ENCODE results near the gene ARL3.
"Not testable (repeated sequence)": the region's sequence is repeated elsewhere in the genome, so short reads cannot be mapped to it uniquely, and the experiment has no call there.

Gene ARL3

DNA sequence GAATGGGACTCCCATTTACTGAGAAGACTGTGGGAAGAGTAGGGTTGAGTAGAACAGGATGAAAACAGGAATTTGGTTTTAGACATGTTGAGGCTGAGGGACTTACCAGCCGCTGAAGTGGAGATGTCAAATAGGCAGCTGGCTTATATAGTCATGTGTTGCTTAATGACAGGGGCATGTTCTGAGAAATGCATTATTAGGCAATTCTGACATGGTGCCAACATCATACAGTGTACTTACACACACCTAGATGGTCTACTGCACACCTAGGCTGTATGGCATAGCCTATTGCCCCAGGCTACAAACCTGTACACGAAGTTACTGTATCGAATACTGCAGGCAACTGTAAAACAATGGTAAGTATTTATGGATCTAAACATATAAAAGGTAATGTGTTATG is 17.5 kb downstream of the ARL3 start:
- Histone ChIP-seq H3K27me3 (ENCODE audit: insufficient read depth, low read depth) (no peaks in the 10 kb centered on the region), H2AFZ (ENCODE audit: low read depth) (no peak overlapping the region), H4K20me1 (ENCODE audit: insufficient read depth) (no peaks in the 10 kb centered on the region), H3K27ac (no peak overlapping the region), H3K36me3 (ENCODE audit: insufficient read depth) (no peaks in the 10 kb centered on the region), H3K79me2 (ENCODE audit: insufficient read depth, low read depth) (no peaks in the 10 kb centered on the region), H3K4me1 (ENCODE audit: low read depth, poor library complexity, severe bottlenecking) (no peaks in the 10 kb centered on the region), H3K4me2 (no peak overlapping the region), H3K4me3 (IDR thresholded peaks at IDR 0.05; ENCODE audit: insufficient read depth, low read depth, low read length) (no peak overlapping the region), H3K9ac (no peak overlapping the region)
- TF ChIP-seq CTCF (conservative IDR thresholded peaks at IDR 0.05; ENCODE audit: low read depth, low read length) = no peak

GRCh38 chr10:102695401-102695800 is 18.8 kb downstream of the ARL3 start:
- not testable (repeated sequence) for H3K4me3 ChIP-seq (IDR thresholded peaks at IDR 0.05; ENCODE audit: insufficient read depth, low read depth, low read length); H3K4me1 ChIP-seq (ENCODE audit: low read depth, poor library complexity, severe bottlenecking); H2AFZ ChIP-seq (ENCODE audit: low read depth); H3K4me2 ChIP-seq; H3K36me3 ChIP-seq (ENCODE audit: insufficient read depth); H3K79me2 ChIP-seq (ENCODE audit: insufficient read depth, low read depth); H3K9ac ChIP-seq; H4K20me1 ChIP-seq (ENCODE audit: insufficient read depth); H3K27ac ChIP-seq; H3K27me3 ChIP-seq (ENCODE audit: insufficient read depth, low read depth)

DNA sequence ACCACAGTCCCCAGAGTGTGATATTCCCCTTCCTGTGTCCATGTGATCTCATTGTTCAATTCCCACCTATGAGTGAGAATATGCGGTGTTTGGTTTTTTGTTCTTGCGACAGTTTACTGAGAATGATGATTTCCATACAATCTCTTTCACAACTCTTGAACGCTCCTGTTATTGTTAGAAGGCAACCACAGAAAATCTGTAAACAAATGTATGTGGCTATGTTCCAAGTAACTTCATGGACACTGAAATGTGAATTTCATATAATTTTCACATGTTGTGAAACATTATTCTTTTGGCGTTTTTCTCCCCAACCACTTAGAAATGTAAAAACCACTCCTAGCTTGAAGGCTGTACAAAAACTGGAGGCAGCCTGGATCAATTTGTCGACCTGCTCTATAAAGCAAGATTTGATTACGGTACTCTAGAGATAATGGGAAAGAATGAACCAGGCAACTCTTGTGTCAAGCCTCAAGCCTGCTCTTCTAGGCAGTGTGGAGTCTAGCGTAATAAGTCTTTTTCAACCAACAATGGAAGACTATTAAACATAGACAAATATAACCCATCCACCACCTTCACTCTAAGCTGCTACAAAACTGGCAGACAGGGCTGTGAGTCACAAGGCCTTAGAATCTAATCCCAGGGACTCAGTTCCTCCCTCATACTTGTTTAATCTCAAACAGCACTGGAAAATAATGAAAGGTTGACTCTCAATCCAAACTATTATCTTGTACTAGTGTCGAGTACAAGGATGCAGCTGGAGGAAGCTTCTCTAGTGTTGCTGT is 22.7 kb downstream of the ARL3 start:
- Histone ChIP-seq H3K9ac (no peak overlapping the region), H2AFZ (ENCODE audit: low read depth) (no peak overlapping the region), H3K27ac (no peak overlapping the region), H3K4me3 (IDR thresholded peaks at IDR 0.05; ENCODE audit: insufficient read depth, low read depth, low read length) (no peak overlapping the region), H4K20me1 (ENCODE audit: insufficient read depth) (no peaks in the 10 kb centered on the region), H3K79me2 (ENCODE audit: insufficient read depth, low read depth) (no peaks in the 10 kb centered on the region), H3K27me3 (ENCODE audit: insufficient read depth, low read depth) (no peaks in the 10 kb centered on the region), H3K36me3 (ENCODE audit: insufficient read depth) (no peaks in the 10 kb centered on the region), H3K4me2 (no peak overlapping the region), H3K4me1 (ENCODE audit: low read depth, poor library complexity, severe bottlenecking) (no peaks in the 10 kb centered on the region)
- no peak for TF ChIP-seq CTCF (conservative IDR thresholded peaks at IDR 0.05; ENCODE audit: low read depth, low read length)

DNA sequence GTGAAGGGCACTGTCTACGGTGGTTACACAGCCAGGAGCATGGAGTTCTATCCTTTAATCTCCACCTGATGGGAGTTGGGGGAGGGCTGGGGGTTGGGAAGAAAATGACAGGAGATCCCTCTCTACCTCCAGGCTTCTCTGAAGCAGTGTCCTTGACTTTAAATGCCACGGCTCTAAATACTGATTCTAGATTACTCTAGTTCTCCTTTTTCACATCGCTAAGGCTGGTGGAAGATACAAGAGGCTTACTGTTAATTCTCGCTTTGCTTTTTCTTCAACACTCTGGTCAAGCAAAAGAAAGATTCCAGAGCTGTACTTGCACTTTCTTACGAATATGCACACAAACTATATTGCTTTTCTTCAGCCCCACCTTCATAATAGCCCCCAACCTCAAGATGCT is 30.5 kb downstream of the ARL3 start:
- no peaks in the 10 kb centered on the region for H3K36me3 ChIP-seq (ENCODE audit: insufficient read depth)
- no peak for TF ChIP-seq CTCF (conservative IDR thresholded peaks at IDR 0.05; ENCODE audit: low read depth, low read length)
- no peak overlapping the region for H3K4me3 ChIP-seq (IDR thresholded peaks at IDR 0.05; ENCODE audit: insufficient read depth, low read depth, low read length)

GRCh38 chr10:102682981-102683380 is 31.2 kb downstream of the ARL3 start:
- Histone ChIP-seq H3K4me2 (no peak overlapping the region), H3K27me3 (ENCODE audit: insufficient read depth, low read depth) (no peaks in the 10 kb centered on the region), H3K4me3 (IDR thresholded peaks at IDR 0.05; ENCODE audit: insufficient read depth, low read depth, low read length) (no peak overlapping the region), H3K27ac (no peak overlapping the region), H3K9ac (no peak overlapping the region), H3K79me2 (ENCODE audit: insufficient read depth, low read depth) (no peaks in the 10 kb centered on the region), H4K20me1 (ENCODE audit: insufficient read depth) (no peaks in the 10 kb centered on the region), H3K4me1 (ENCODE audit: low read depth, poor library complexity, severe bottlenecking) (peaks cover 48% of the 10 kb centered on the region), H3K36me3 (ENCODE audit: insufficient read depth) (no peaks in the 10 kb centered on the region), H2AFZ (ENCODE audit: low read depth) (no peak overlapping the region)
- no peak for TF ChIP-seq CTCF (conservative IDR thresholded peaks at IDR 0.05; ENCODE audit: low read depth, low read length)

More for the DNA sequence above, 30.5 kb downstream of the ARL3 start:
- Histone ChIP-seq H2AFZ (ENCODE audit: low read depth) (no peak overlapping the region), H3K4me1 (ENCODE audit: low read depth, poor library complexity, severe bottlenecking) (peaks cover 41% of the 10 kb centered on the region), H3K4me2 (no peak overlapping the region), H3K79me2 (ENCODE audit: insufficient read depth, low read depth) (no peaks in the 10 kb centered on the region), H4K20me1 (ENCODE audit: insufficient read depth) (no peaks in the 10 kb centered on the region), H3K27me3 (ENCODE audit: insufficient read depth, low read depth) (no peaks in the 10 kb centered on the region), H3K9ac (no peak overlapping the region), H3K27ac (no peak overlapping the region)
